ENCODE results near the gene AKAP6. TPM values are rescaled to one million over a fixed set of nuclear protein-coding genes. Genes with fewer than 3 reads are reported as not detected.
A peak's percentile ranks its signal among the peaks of the same experiment; 100 is the strongest.

The AKAP6 gene
- total and polyA plus RNA-seq, 7 donors, result 0.60 to 56.2 (median 29.5) TPM; not detected in 1

- TF ChIP-seq POLR2A (IDR thresholded peaks at IDR 0.05) (no peak), POLR2AphosphoS5 (IDR thresholded peaks at IDR 0.05) (no peak), EP300 (IDR thresholded peaks at IDR 0.05) (no peak)
- TF ChIP-seq, protein P1, sequence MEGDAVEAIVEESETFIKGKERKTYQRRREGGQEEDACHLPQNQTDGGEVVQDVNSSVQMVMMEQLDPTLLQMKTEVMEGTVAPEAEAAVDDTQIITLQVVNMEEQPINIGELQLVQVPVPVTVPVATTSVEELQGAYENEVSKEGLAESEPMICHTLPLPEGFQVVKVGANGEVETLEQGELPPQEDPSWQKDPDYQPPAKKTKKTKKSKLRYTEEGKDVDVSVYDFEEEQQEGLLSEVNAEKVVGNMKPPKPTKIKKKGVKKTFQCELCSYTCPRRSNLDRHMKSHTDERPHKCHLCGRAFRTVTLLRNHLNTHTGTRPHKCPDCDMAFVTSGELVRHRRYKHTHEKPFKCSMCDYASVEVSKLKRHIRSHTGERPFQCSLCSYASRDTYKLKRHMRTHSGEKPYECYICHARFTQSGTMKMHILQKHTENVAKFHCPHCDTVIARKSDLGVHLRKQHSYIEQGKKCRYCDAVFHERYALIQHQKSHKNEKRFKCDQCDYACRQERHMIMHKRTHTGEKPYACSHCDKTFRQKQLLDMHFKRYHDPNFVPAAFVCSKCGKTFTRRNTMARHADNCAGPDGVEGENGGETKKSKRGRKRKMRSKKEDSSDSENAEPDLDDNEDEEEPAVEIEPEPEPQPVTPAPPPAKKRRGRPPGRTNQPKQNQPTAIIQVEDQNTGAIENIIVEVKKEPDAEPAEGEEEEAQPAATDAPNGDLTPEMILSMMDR (IDR thresholded peaks at IDR 0.05), result no peak
- H3K27me3 ChIP-seq, result no peaks in the 10 kb centered on the region
- H3K4me3 ChIP-seq, result no peak overlapping the region
- peaks cover 0 to 33% (median 24%) of the 10 kb centered on the region in 4 donors for H3K4me1 ChIP-seq
- H3K27ac ChIP-seq, result no peak overlapping the region
- DNase-seq, result no peak
- no peaks in the 10 kb centered on the region for H3K36me3 ChIP-seq
- 92 to 93% methylated on average over 2 of the region's 2 CpGs for WGBS, 2 donors
- intact Hi-C loops (cut with DNase I), result no loop called here
- no peaks in the 10 kb centered on the region for H3K9me3 ChIP-seq
These were observed 74.6 kb downstream of the AKAP6 start for GRCh38 chr14:32403688-32404087.

- intact Hi-C loops (cut with DNase I), result loop anchor here (5.0 kb wide), 1 partner anchor 148 kb away; no protein-coding TSS in a partner anchor
- no peak overlapping the region for H3K4me3 ChIP-seq
- TF ChIP-seq POLR2AphosphoS5 (IDR thresholded peaks at IDR 0.05) (no peak), EP300 (IDR thresholded peaks at IDR 0.05) (no peak), POLR2A (IDR thresholded peaks at IDR 0.05) (no peak)
- TF ChIP-seq, protein P1 (IDR thresholded peaks at IDR 0.05), result no peak
These were observed 75.9 kb downstream of the AKAP6 start for GRCh38 chr14:32404784-32405573.

DNA sequence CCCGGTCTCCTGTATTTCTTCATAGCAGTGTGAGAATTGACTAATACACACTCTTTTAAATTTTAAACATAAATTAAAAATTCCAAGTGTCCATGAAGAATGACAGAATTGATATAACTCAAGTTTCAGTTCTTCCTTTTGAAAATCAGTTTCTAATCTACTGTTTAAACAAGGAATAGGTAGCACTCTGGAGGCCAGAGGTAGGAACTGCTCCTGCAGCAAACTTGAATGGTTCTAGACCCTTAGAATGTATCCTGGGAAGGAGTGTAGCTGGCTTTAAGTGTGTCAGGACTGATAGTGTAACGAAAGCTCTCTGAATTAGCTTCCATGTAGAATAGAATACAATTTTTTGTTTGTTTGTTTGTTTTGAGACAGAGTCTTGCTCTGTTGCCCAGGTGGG, 76.8 kb downstream of the AKAP6 start:
- no peaks in the 10 kb centered on the region for H3K27me3 ChIP-seq
- no peaks in the 10 kb centered on the region for H3K36me3 ChIP-seq
- no peaks in the 10 kb centered on the region for H3K9me3 ChIP-seq
- H3K4me3 ChIP-seq, result no peak overlapping the region
- intact Hi-C loops (cut with DNase I), result loop anchor here (5.0 kb wide), 1 partner anchor 149 kb away; no protein-coding TSS in a partner anchor
- TF ChIP-seq POLR2A (IDR thresholded peaks at IDR 0.05) (no peak), POLR2AphosphoS5 (IDR thresholded peaks at IDR 0.05) (no peak), EP300 (IDR thresholded peaks at IDR 0.05) (no peak)
- TF ChIP-seq, protein P1 (IDR thresholded peaks at IDR 0.05), result no peak
- peaks cover 0 to 48% (median 29%) of the 10 kb centered on the region in 4 donors for H3K4me1 ChIP-seq
- no peak for DNase-seq
- 92 to 97% methylated on average over 2 of the region's 2 CpGs for WGBS, 2 donors
- peak overlapping the region in 3 of 4 donors; percentile 74 to 83 (median 79) for H3K27ac ChIP-seq

More at GRCh38 chr14:32404784-32405573, 75.9 kb downstream of the AKAP6 start:
- no peaks in the 10 kb centered on the region for H3K27me3 ChIP-seq
- H3K27ac ChIP-seq, result peak overlapping the region in 1 of 4 donors; percentile 35
- peaks cover 0 to 46% (median 29%) of the 10 kb centered on the region in 4 donors for H3K4me1 ChIP-seq
- no peaks in the 10 kb centered on the region for H3K36me3 ChIP-seq
- H3K9me3 ChIP-seq, result no peaks in the 10 kb centered on the region
- DNase-seq, result no peak

DNA sequence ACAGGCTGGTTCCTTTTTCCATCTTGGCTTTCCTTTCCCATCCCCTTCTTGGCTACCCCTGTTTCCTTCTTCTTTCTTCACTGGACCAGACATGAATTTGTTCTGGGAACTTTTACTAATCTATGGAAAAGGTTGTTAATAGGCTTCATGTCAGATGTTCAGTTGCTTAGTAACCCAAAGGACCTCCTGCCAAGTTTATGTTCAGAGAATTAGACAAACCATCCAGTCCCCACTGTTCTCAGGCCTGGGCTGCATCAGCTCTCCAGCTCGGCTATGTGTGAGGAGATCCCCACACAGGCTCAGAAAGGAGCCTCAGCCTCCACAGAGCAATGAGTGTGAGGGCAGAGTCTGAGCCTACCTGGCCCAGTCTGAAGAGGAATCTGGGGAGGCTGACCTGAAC, 78.0 kb downstream of the AKAP6 start:
- TF ChIP-seq POLR2A (IDR thresholded peaks at IDR 0.05) (no peak), EP300 (IDR thresholded peaks at IDR 0.05) (no peak), POLR2AphosphoS5 (IDR thresholded peaks at IDR 0.05) (peak in 3 of 4 donors; percentile 28 to 43 (median 35))
- no peaks in the 10 kb centered on the region for H3K27me3 ChIP-seq
- intact Hi-C loops (cut with DNase I), result loop anchor here (5.0 kb wide), 1 partner anchor 150 kb away; no protein-coding TSS in a partner anchor
- H3K36me3 ChIP-seq, result no peaks in the 10 kb centered on the region
- H3K9me3 ChIP-seq, result no peaks in the 10 kb centered on the region
- no peak for DNase-seq
- peaks cover 0 to 48% (median 29%) of the 10 kb centered on the region in 4 donors for H3K4me1 ChIP-seq
- no peak overlapping the region for H3K4me3 ChIP-seq
- WGBS, 2 donors, result 80 to 85% methylated on average over 1 of the region's 1 CpG
- H3K27ac ChIP-seq, result peak overlapping the region; percentile 17 to 83 (median 76)

DNA sequence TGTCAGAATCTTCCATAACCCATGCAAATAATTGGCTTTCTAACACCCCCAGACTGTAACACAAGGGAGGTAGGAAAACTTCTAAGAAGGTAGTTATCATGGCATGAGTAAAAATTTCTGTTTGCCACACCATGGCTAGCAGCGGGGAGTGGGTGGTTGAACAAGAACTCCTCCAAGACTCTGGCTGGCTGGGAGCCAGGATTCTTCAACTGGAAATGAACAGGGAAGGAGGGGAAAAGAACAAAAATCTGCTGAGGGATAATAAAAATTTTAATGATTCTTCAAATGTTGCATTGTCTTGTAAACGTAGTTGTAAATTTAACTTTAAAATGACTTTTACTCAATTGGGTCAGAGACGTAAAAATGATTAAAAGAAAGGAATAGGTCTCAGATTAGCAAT, 78.9 kb downstream of the AKAP6 start:
- DNase-seq, result peak; percentile 74
- Histone ChIP-seq H3K4me3 (no peak overlapping the region), H3K4me1 (peaks cover 0 to 52% (median 29%) of the 10 kb centered on the region in 4 donors), H3K36me3 (no peaks in the 10 kb centered on the region), H3K27me3 (no peaks in the 10 kb centered on the region), H3K27ac (peak overlapping the region in 3 of 4 donors; percentile 74 to 83 (median 79)), H3K9me3 (no peaks in the 10 kb centered on the region)
- 50 to 67% methylated on average over 3 of the region's 3 CpGs for WGBS, 2 donors
- no peak for TF ChIP-seq POLR2A (IDR thresholded peaks at IDR 0.05)
- no peak for TF ChIP-seq POLR2AphosphoS5 (IDR thresholded peaks at IDR 0.05)
- TF ChIP-seq, protein P1 (IDR thresholded peaks at IDR 0.05), result no peak
- no peak for TF ChIP-seq EP300 (IDR thresholded peaks at IDR 0.05)
- intact Hi-C loops (cut with DNase I), result loop anchor here (5.0 kb wide), 1 partner anchor 151 kb away; no protein-coding TSS in a partner anchor
